ENCODE measurements around the gene CAMKK1.

DNA sequence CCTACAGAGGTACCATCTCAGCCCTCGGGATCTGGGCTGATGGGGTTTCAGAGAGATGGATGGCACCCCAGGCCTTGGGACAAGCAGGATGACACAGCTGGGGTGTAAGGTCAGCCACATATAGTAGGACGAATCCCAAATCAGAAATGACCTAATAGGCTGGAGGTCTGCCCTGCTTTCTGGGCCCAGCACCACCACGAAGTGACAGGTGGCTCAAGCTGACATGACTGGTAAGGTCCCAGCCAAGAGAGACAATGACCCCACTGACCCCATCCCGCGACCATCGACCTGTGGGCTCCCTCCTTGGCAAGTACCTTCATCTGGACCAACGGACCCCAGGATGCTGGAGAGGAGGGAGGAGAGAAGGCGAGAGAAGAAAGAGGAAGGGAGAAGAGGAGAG is 15.6 kb downstream of the CAMKK1 start:
- TF ChIP-seq, protein P1, sequence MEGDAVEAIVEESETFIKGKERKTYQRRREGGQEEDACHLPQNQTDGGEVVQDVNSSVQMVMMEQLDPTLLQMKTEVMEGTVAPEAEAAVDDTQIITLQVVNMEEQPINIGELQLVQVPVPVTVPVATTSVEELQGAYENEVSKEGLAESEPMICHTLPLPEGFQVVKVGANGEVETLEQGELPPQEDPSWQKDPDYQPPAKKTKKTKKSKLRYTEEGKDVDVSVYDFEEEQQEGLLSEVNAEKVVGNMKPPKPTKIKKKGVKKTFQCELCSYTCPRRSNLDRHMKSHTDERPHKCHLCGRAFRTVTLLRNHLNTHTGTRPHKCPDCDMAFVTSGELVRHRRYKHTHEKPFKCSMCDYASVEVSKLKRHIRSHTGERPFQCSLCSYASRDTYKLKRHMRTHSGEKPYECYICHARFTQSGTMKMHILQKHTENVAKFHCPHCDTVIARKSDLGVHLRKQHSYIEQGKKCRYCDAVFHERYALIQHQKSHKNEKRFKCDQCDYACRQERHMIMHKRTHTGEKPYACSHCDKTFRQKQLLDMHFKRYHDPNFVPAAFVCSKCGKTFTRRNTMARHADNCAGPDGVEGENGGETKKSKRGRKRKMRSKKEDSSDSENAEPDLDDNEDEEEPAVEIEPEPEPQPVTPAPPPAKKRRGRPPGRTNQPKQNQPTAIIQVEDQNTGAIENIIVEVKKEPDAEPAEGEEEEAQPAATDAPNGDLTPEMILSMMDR (IDR thresholded peaks at IDR 0.05): no peak
- TF ChIP-seq TP53 (CRISPR knock-in tag; IDR thresholded peaks at IDR 0.05): no peak
